SK-N-SH (cell line): ENCODE data around the gene HPCAL4. TPM values are rescaled to one million over a fixed set of nuclear protein-coding genes. Genes with fewer than 3 reads are reported as not detected.

Experiments used
- CTCF ChIA-PET: fragments of 300-600, 350-600 bp; formaldehyde crosslinking; extraction: SDS; loops from one replicate; lab custom pipeline; 2021; lab: Yijun Ruan, JAX
- POLR2A ChIA-PET: fragments of 350-600 bp; sonication (Branson Sonifier 250); formaldehyde crosslinking; extraction: SDS; loops from one replicate; lab custom pipeline; 2020; ENCODE audit warnings: antibody characterized with exemption, inconsistent platforms; lab: Yijun Ruan, JAX
- DNase-seq: peaks from one replicate; pipeline ENCODE4 v3.0.0; 2012
- H2AFZ ChIP-seq: fragments of 200-600 bp; sonication (generic); 2 replicates; pipeline ENCODE4 v1.8.1; 2016; ENCODE audit warnings: antibody characterized with exemption, mild to moderate bottlenecking, low read depth
- H3F3A ChIP-seq: fragments of 200-600 bp; sonication (generic); replicated peaks from 2 replicates; pipeline ENCODE3; 2016; ENCODE audit warnings: antibody characterized with exemption, mild to moderate bottlenecking; ENCODE audit not compliant: insufficient read depth
- H3K27ac ChIP-seq, 2 experiments: fragments of 200-500 bp in 1 of 2; fragments of 200-600 bp in 1 of 2; sonication (Bioruptor generic) in 1 of 2; sonication (generic), shearing (Covaris generic) in 1 of 2; 2 replicates each; pipeline versions ENCODE4 v1.5.1 to v1.6.1; 2014 to 2016; ENCODE audit warnings: low read depth in 2 of 2, inconsistent platforms in 1 of 2, low read length in 1 of 2, mild to moderate bottlenecking in 1 of 2, mixed read lengths in 1 of 2
- H3K27me3 ChIP-seq: fragments of 200-600 bp; sonication (generic), shearing (Covaris generic); 2 replicates; pipeline ENCODE4 v1.6.1; 2016; ENCODE audit warnings: mixed run types; ENCODE audit not compliant: insufficient read depth
- H3K36me3 ChIP-seq, 2 experiments: fragments of 200-500 bp in 1 of 2; fragments of 200-600 bp in 1 of 2; sonication (Bioruptor generic) in 1 of 2; sonication (generic) in 1 of 2; replicated peaks in 1 of 2; 2 replicates each; pipeline versions ENCODE3 to v1.5.1; 2014 to 2016; ENCODE audit warnings: low read length in 1 of 2, mild to moderate bottlenecking in 1 of 2; ENCODE audit not compliant: insufficient read depth in 2 of 2, control insufficient read depth in 1 of 2
- H3K4me1 ChIP-seq, 2 experiments: fragments of 200-500 bp in 1 of 2; fragments of 200-600 bp in 1 of 2; sonication (Bioruptor generic) in 1 of 2; sonication (generic), shearing (Covaris generic) in 1 of 2; 2 replicates each; pipeline versions ENCODE4 v1.5.1 to v1.6.1; 2014 to 2016; ENCODE audit warnings: low read depth in 1 of 2, low read length in 1 of 2, mixed run types in 1 of 2; ENCODE audit not compliant: insufficient read depth in 2 of 2, control insufficient read depth in 1 of 2
- H3K4me2 ChIP-seq: fragments of 200-600 bp; sonication (generic), shearing (Covaris generic); 2 replicates; pipeline ENCODE4 v1.6.1; 2017; ENCODE audit warnings: mixed run types
- H3K4me3 ChIP-seq, 2 experiments: fragments of 200-500 bp in 1 of 2; fragments of 200-600 bp in 1 of 2; sonication (Bioruptor generic) in 1 of 2; sonication (generic), shearing (Covaris generic) in 1 of 2; 2 replicates each; pipeline versions ENCODE4 v1.5.1 to v1.8.1; 2014 to 2016; ENCODE audit warnings: low read depth in 2 of 2, inconsistent platforms in 1 of 2, low read length in 1 of 2, mild to moderate bottlenecking in 1 of 2, mixed read lengths in 1 of 2, moderate library complexity in 1 of 2
- H3K79me2 ChIP-seq: fragments of 200-600 bp; sonication (generic); 2 replicates; pipeline ENCODE4 v1.8.1; 2017; ENCODE audit warnings: mild to moderate bottlenecking; ENCODE audit not compliant: insufficient read depth
- H3K9ac ChIP-seq: fragments of 200-600 bp; sonication (generic); 2 replicates; pipeline ENCODE4 v1.6.1; 2017; ENCODE audit warnings: mixed run types
- H3K9me2 ChIP-seq: fragments of 200-600 bp; sonication (generic); 2 replicates; pipeline ENCODE4 v1.6.1; 2017; ENCODE audit warnings: mixed run types
- H3K9me3 ChIP-seq: fragments of 200-600 bp; sonication (generic); 2 replicates; pipeline ENCODE4 v1.6.1; 2017; ENCODE audit warnings: mixed run types, mild to moderate bottlenecking, moderate library complexity
- H4K20me1 ChIP-seq: fragments of 200-600 bp; sonication (generic); 2 replicates; pipeline ENCODE4 v1.6.1; 2017; ENCODE audit warnings: mild to moderate bottlenecking, mixed run types; ENCODE audit not compliant: insufficient read depth
- GABPA ChIP-seq: IDR thresholded peaks from 2 replicates; pipeline ENCODE4 v1.4.0; 2012; ENCODE audit warnings: low read depth, mild to moderate bottlenecking
- GATA2 ChIP-seq: sonication (generic); formaldehyde crosslinking; IDR thresholded peaks from 2 replicates; pipeline ENCODE4 v1.5.0; 2020; ENCODE audit warnings: mild to moderate bottlenecking, missing genetic modification reagents
- JUND ChIP-seq: IDR thresholded peaks from 2 replicates; pipeline ENCODE4 v1.4.0; 2012
- MAX ChIP-seq: IDR thresholded peaks from 2 replicates; pipeline ENCODE4 v1.4.0; 2012; ENCODE audit warnings: low read depth
- MXI1 ChIP-seq: IDR thresholded peaks from 2 replicates; pipeline ENCODE4 v1.6.1; 2012; ENCODE audit warnings: mild to moderate bottlenecking, low read depth, low read length, improper control_type of control experiment
- NRF1 ChIP-seq: IDR thresholded peaks from 2 replicates; pipeline ENCODE4 v1.6.1; 2012; ENCODE audit warnings: low read depth, mild to moderate bottlenecking, low read length
- PBX3 ChIP-seq: IDR thresholded peaks from 2 replicates; pipeline ENCODE4; 2012
- RAD21 ChIP-seq: IDR thresholded peaks from 2 replicates; pipeline ENCODE4 v1.6.1; 2012; ENCODE audit warnings: mild to moderate bottlenecking, low read length
- REST ChIP-seq: IDR thresholded peaks from 2 replicates; pipeline ENCODE4 v1.6.1; 2012; ENCODE audit warnings: mild to moderate bottlenecking, low read depth, low read length, moderate library complexity
- WGBS: methylation state at CpG from one replicate; pipeline ENCODE4 v1.1.6; 2017; ENCODE audit warnings: low lambda C conversion rate; 5-methylcytosine and 5-hydroxymethylcytosine counted together
- polyA plus RNA-seq, 3 experiments: library from polyadenylated mRNA; depleted of rRNA; stranded (reverse); fragments of >200 nt; gene quantifications; 2 replicates each; pipeline ENCODE4 v1.2.3, GENCODE V29; 2012

Gene HPCAL4
- 0.15 and 0.55 TPM in 2 replicates for polyA plus RNA-seq (2012; rRNA removed)
- 0.33 and 0.90 TPM in 2 replicates for polyA plus RNA-seq (2012; cell fraction: cytosol; rRNA removed)
- 0.15 and 0.21 TPM in 2 replicates for polyA plus RNA-seq (2012; cell fraction: nucleus; rRNA removed)

GRCh38 chr1:39691383-39692151, at the start of gene HPCAL4:
HPCAL4 (minus strand) TSS chr1:39691433; CDS start chr1:39684603, 6,830 bp downstream.
- Histone ChIP-seq H3K9ac (no peak within 1 kb of the TSS), H4K20me1 (no peaks in the 10 kb centered on the region), H3K36me3 (no peaks in the 10 kb centered on the region), H3F3A (no peaks in the 10 kb centered on the region), H3K27me3 (peaks cover 44% of the 10 kb centered on the region), H3K4me1 (peaks cover 0 to 32% of the 10 kb centered on the region in 2 experiments; a peak in 2 of 4 replicates), H3K27ac (peak within 1 kb of the TSS in 1 of 2 experiments; percentile 67; a peak in 1 of 4 replicates), H3K9me3 (no peaks in the 10 kb centered on the region), H3K9me2 (no peaks in the 10 kb centered on the region), H3K79me2 (no peaks in the 10 kb centered on the region), H2AFZ (0 out of 2 replicates have a peak within 1 kb of the TSS, but pooled peaks have one; percentile 65), H3K4me2 (peak within 1 kb of the TSS; percentile 81), H3K4me3 (peak within 1 kb of the TSS; percentile 49 to 73)
- ChIA-PET CTCF (interaction anchor here (1.9 to 8.0 kb wide), 7 partner anchors 11 to 85 kb away, joined by 4 to 61 read pairs (median 30); partner anchors contain the start of gene NT5C1A), POLR2A (interaction anchor here (1.0 to 2.5 kb wide), 7 partner anchors 10 to 585 kb away, joined by 3 to 24 read pairs (median 6); partner anchors contain the start of gene NT5C1A)
- 2% methylated on average over 29 of the region's 47 CpGs for WGBS
- no peak for TF ChIP-seq JUND
- no peak for TF ChIP-seq GATA2 (CRISPR knock-in tag)
- no peak for TF ChIP-seq RAD21
- peak; percentile 52 for TF ChIP-seq NRF1
- no peak for TF ChIP-seq GABPA
- peak; percentile 95 for TF ChIP-seq PBX3
- TF ChIP-seq MAX: peak; percentile 23; the same call in 1 of the 2 replicates
- TF ChIP-seq MXI1: peak; percentile 23; the same call in 1 of the 2 replicates
- peak; percentile 83 for TF ChIP-seq REST
- peak; percentile 96 for DNase-seq
